Measurements from ENCODE around the gene ARHGAP10.

DNA sequence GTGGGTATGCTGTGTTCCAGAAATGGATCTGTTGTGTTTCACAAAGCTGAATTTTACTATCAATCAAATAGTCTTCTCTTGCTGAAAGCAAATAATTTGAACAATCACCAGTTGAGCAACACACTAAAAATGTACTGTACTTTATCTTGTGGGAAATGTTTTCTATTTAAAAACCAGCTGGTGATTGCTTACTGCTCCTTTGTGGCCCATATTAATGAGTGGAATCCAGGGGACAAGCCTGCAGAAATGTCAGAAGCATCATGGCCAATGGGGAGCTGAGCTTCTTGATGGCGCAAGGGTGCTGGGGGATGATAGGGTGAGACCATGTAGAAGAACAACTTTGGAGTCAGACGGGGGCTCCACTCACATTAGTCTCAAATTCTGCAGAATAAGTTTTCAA is 346.2 kb downstream of the ARHGAP10 start:
- TF ChIP-seq, protein P1, sequence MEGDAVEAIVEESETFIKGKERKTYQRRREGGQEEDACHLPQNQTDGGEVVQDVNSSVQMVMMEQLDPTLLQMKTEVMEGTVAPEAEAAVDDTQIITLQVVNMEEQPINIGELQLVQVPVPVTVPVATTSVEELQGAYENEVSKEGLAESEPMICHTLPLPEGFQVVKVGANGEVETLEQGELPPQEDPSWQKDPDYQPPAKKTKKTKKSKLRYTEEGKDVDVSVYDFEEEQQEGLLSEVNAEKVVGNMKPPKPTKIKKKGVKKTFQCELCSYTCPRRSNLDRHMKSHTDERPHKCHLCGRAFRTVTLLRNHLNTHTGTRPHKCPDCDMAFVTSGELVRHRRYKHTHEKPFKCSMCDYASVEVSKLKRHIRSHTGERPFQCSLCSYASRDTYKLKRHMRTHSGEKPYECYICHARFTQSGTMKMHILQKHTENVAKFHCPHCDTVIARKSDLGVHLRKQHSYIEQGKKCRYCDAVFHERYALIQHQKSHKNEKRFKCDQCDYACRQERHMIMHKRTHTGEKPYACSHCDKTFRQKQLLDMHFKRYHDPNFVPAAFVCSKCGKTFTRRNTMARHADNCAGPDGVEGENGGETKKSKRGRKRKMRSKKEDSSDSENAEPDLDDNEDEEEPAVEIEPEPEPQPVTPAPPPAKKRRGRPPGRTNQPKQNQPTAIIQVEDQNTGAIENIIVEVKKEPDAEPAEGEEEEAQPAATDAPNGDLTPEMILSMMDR (conservative IDR thresholded peaks at IDR 0.05 in 1 of 2, IDR thresholded peaks at IDR 0.05 in 1 of 2; ENCODE audit: extremely low read depth in 1 of 2, insufficient read depth in 1 of 2, low read depth in 1 of 2, low read length in 2 of 2) = no peak
- no peak for TF ChIP-seq EZH2 (IDR thresholded peaks at IDR 0.05; ENCODE audit: borderline replicate concordance, low read length)
